NCI-H2196 (cell line): Measurements from ENCODE around the gene KIAA0232.
"Not testable (repeated sequence)": the region's sequence is repeated elsewhere in the genome, so short reads cannot be mapped to it uniquely, and the experiment has no call there.

Experiments
- DNase-seq: peaks from one replicate; lab custom pipeline; 2025; ENCODE audit not compliant: unreplicated experiment; lab: John Stamatoyannopoulos, UW

Gene KIAA0232

GRCh38 chr4:6877067-6877466 is 94.5 kb downstream of the KIAA0232 start:
- no peak for DNase-seq

- DNase-seq, result no peak
Observed at GRCh38 chr4:6878451-6879059, 96.0 kb downstream of the KIAA0232 start.

- no peak for DNase-seq
Observed at GRCh38 chr4:6880691-6881090, 98.2 kb downstream of the KIAA0232 start.

DNA sequence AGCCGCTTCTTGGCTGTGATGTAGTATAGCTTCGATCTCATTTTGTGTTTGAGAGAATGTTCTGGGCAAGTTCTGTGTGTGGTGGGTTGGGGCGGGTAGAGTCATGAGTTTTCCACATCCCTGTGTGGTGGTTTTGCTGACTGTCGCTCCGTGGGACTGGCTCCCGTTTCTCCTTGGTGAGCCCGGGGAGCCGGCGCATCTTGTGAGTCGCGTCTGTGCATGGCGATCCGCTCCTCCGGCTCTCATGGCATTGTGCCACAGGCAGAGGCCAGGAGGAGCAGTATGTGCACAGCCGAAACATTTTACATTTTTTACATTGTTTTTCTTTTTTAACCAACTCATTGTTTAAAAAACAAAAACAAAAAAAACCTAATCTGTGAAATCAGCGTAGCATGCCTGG is 99.4 kb downstream of the KIAA0232 start:
- DNase-seq, result no peak

DNA sequence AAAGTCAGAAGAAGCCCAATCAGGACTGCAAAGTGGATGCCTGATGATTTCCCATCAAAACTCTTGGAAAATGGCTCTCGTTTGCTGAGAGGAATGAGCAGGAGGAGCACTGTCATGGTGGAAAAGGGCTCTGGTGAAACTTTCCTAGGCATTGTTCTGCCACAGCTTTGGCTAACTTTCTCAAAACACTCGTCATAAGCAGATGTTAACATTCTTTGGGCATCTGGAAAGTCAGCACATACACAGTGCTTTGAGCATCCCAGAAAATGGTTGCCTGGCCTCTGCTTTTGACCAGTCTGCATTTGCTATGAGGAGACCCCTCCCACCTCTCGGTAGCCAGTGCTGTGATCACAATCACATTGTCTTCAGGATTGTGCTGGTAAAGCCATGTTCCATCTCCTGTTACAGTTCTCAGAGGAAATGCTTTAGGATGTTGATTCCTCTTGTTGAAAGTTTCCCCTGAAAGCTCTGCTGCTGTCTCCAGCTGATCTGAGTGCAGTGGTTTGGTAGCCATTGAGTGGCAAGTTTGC is 101.9 kb downstream of the KIAA0232 start:
- no peak for DNase-seq

GRCh38 chr4:6885953-6886557 is 103.5 kb downstream of the KIAA0232 start:
- DNase-seq, result no peak

GRCh38 chr4:6886886-6887285 is 104.4 kb downstream of the KIAA0232 start:
- DNase-seq, result no peak

- DNase-seq, result no peak
Observed at GRCh38 chr4:6887591-6888371, 105.3 kb downstream of the KIAA0232 start.

DNA sequence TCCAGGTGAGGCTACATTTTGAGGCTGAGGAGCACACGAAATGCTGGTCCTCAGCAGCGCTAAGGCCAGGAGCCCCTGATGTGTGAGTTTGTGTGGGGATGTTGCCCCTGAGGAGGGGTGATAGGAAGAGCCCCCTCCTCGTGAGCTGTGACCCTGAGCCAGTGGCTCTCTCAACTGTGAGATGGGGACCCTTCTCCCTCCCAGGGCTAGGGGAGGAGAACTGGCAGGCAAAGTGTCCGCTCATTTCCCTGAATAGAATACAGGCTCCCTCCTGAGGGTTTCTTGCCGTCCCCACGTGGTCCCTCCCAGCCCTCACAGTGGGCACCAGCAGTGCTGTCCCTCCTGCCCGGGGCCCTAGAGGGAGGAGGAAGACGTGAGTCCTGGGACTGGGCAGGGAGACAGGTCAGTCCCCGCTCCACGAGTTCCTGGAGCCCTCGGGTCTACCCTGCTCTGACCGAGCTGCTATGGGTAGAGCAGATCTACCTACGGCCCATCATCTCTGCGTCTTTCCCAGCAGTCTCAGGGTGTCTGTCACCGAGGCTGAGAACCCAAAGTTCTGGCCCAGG is 106.1 kb downstream of the KIAA0232 start:
- no peak for DNase-seq

- no peak for DNase-seq
Observed at GRCh38 chr4:6889101-6889735, 106.7 kb downstream of the KIAA0232 start.

DNA sequence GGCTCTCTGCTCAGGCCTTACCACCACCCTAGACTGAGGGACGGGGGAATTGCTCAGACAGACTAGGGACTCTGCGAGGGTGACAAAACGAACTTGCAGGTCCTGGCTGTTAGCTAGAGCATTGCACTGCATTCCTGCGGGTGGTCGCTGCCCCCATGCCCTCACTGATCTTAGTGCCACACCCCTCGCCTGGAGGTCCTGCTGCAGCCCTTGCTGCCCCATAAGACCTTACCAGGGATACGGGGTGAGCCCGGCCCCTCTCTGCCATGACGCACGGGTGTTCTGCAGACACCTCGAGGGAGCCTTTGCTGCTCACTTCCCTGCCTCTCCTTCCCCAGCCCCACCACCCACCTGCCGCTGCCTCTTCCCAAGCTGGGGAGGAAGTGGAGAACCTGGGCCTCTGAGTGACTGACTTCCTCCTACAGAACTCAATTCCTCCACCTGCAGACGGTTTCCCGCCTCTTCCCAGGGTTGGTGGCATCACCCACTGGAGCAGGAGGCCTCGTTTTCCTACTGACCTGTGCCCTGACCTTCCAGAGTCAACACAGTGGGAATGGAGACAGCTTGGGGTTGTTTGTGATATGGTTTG is 107.3 kb downstream of the KIAA0232 start:
- no peak for DNase-seq

- no peak for DNase-seq
Observed at GRCh38 chr4:6890358-6890757, 107.8 kb downstream of the KIAA0232 start.

DNA sequence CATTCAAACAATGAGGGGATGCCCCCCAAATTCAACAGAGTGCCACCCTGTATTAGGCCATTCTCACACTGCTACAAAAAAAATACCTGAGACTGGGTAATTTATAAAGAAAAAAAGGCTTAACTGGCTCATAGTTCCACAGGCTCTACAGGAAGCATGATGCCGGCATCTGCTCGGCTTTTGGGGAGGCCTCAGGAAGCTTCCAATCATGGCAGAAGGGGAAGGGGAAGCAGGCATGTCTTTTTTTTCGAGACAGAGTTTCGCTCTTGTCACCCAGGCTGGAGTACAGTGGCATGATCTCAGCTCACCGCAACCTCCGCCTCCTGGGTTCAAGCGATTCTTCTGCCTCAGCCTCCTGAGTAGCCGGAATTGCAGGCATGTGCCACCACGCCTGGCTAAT is 108.4 kb downstream of the KIAA0232 start:
- not testable (repeated sequence) for DNase-seq

DNA sequence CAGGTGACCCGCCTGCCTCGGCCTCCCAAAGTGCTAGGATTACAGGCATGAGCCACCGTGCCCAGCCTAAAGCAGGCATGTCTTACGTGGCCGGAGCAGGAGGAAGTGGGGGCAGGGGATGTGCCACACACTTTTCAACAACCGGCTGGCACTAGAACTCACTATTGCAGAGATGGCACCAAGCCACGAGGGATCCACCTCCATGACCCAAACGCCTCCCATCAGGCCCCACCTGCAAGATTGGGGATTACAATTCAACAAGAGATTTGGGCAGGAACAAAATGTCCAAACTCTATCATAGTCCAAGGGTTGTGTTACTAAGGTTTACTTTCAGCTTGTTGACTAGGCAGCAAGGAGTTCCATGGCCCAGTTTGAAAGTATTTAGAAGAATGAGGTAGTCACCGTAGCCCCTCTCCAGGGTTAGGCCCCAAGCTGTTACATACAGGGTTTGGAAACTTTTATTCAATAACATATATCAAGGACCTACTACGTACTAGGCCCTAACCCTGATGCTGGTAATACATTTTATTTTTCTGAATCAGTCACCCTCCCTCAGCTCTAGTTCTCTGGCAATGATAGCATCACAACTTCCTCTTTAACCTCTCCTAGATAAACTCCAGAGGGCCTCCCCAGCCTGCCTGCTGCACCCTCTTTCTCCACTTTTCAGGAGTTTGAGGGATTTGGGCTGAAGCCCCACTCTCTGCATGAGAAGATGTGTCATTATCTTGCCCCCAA is 109.1 kb downstream of the KIAA0232 start:
- no peak for DNase-seq

DNA sequence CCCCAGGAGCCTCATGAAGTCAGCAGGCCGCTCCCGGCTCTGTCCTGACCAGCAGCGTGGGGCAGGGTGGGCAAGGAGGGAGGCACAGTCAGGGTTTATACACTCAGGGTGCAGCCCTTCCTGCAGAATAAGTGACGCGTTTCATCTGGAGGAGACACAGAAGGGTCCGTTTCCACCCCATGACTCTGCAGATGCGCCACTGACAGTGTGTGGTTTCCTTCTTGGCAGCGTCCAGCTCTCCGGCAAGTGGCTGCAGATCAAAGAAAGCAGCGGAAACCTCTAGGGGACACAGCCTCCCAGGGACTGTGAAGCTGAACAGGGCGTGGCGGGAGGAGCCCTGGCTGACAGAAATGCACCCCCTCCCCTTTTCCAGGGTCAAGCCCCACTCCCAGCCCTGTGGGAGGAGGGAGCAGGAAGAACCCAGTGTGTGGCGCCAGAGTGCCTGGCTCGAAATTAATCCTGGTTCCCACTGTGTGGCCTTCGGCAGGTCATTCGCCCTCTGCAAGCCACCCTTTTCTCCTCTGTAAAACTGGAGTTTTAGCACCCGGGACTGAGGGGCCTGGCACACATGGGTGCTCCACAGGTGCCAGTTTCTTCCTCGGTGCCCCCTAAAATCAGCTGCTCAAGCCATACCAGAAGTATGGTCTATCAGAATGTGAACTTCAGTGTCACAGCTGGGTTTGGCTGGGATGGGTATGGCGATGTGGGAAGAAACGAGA is 109.8 kb downstream of the KIAA0232 start:
- no peak for DNase-seq

DNA sequence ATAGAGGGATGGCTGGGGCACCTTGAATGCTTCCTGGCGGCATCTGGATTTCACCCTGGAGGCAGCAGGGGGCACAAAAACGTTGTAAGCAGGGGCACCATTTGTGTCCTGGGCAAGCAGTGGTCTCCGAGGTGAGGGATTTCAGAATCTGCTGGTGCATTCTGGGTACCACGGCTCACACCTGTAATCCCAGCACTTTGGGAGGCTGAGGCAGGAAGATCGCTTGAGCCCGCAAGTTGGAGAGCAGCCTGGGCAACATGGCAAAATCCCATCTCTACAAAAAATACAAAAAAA is 110.3 kb downstream of the KIAA0232 start:
- no peak for DNase-seq

GRCh38 chr4:6893449-6894085 is 111.0 kb downstream of the KIAA0232 start:
- DNase-seq, result no peak

DNA sequence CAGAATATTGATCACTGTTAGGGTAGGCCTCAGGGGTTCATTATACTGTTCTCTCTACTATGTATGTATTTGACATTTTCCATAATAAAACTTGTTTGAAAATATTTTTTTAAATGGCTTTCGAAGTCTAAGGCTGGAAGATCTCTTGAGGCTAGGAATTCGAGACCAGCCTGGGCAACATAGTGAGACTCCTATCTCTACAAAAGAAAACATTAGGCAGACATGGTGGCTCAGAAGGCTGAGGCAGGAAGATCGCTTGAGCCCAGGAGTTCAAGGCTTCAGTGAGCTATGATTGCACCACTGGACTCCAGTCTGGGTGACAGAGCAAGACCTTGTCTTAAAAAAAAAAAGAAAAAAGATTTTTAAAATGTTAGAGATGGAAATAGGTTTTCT is 111.6 kb downstream of the KIAA0232 start:
- no peak for DNase-seq
